ENCODE results near the gene PDZRN4. TPM values are rescaled to one million over a fixed set of nuclear protein-coding genes. Genes with fewer than 3 reads are reported as not detected.

PDZRN4 gene
- total RNA-seq, 2 donors from 2014 or later: 0.52 to 0.99 TPM

DNA sequence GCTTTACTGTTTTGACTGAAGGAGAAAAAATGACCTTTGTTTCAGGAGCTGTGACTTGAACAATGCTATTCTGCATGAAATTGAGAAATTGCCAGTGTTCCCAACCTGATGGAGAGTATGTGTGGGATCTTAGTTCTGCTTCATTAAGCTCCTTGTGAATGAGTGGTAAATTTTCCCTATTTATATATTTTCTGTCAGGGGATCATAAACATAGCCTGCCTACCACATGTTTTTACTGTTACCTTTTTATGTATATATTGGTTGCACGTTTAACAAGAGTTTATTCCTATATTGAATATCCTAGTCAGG, 271.7 kb downstream of the PDZRN4 start:
- H3K9me3 ChIP-seq: no peaks in the 10 kb centered on the region
- ATAC-seq: no peak
- no peak overlapping the region for H3K4me3 ChIP-seq
- H3K27me3 ChIP-seq: no peaks in the 10 kb centered on the region
- H3K36me3 ChIP-seq (replicated peaks in 1 of 2; ENCODE audit: insufficient read depth in 1 of 2, low read depth in 2 of 2): no peaks in the 10 kb centered on the region
- H3K27ac ChIP-seq: no peak overlapping the region
- H3K4me1 ChIP-seq: no peaks in the 10 kb centered on the region
- no peak for DNase-seq
- 55 to 64% methylated on average over 1 of the region's 1 CpG for WGBS, 2 donors
- TF ChIP-seq POLR2A (IDR thresholded peaks at IDR 0.05): no peak
- TF ChIP-seq, protein P1, sequence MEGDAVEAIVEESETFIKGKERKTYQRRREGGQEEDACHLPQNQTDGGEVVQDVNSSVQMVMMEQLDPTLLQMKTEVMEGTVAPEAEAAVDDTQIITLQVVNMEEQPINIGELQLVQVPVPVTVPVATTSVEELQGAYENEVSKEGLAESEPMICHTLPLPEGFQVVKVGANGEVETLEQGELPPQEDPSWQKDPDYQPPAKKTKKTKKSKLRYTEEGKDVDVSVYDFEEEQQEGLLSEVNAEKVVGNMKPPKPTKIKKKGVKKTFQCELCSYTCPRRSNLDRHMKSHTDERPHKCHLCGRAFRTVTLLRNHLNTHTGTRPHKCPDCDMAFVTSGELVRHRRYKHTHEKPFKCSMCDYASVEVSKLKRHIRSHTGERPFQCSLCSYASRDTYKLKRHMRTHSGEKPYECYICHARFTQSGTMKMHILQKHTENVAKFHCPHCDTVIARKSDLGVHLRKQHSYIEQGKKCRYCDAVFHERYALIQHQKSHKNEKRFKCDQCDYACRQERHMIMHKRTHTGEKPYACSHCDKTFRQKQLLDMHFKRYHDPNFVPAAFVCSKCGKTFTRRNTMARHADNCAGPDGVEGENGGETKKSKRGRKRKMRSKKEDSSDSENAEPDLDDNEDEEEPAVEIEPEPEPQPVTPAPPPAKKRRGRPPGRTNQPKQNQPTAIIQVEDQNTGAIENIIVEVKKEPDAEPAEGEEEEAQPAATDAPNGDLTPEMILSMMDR (IDR thresholded peaks at IDR 0.05): no peak
- intact Hi-C loops (cut with DNase I): no loop called here

DNA sequence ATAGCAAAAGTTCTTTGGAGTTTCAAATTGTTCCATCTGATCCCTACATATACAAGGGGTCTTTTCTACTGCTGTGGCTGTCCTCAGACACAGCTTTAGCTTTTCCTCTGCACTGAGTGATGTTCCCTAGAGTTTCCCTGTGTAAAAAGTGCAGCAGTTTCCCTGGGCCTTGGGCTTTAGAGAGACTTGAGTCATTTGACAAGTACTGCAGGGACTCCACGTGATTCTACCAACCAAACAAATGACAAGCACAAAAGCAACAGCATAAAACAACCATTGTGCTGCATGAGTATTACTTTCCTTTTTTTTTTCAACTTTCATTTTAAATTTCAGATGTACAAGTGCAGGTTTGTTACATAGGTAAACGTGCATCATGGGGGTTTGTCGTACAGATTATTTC, 272.8 kb downstream of the PDZRN4 start:
- no peaks in the 10 kb centered on the region for H3K4me1 ChIP-seq
- no peak overlapping the region for H3K4me3 ChIP-seq
- TF ChIP-seq POLR2A (IDR thresholded peaks at IDR 0.05): no peak
- TF ChIP-seq, protein P1 (IDR thresholded peaks at IDR 0.05): no peak
- DNase-seq (no peak), ATAC-seq (no peak)
- no peaks in the 10 kb centered on the region for H3K9me3 ChIP-seq
- no peaks in the 10 kb centered on the region for H3K36me3 ChIP-seq (replicated peaks in 1 of 2; ENCODE audit: insufficient read depth in 1 of 2, low read depth in 2 of 2)
- WGBS, 2 donors: 53 to 58% methylated on average over 3 of the region's 3 CpGs
- H3K27ac ChIP-seq: no peak overlapping the region
- no peaks in the 10 kb centered on the region for H3K27me3 ChIP-seq
- intact Hi-C loops (cut with DNase I): no loop called here

DNA sequence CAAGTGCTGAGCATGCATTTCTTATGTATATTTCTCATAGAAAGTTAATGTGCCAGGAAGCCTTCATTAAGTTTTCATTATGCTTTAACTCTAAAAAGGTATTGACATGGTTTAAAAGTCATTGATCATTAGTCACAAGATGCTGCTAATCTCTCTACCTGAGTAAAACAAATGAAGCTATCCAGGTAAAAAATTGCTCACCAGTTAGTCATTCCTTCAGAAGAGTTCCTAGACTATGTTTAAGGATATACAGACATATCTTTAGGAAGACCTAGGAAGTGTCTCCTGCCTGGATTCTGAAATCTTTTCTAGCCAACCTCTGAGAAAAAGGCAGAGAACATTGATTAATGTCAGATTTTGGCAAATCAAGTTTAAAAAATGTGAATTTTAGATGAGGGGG, 274.2 kb downstream of the PDZRN4 start:
- Histone ChIP-seq H3K4me1 (no peaks in the 10 kb centered on the region), H3K4me3 (no peak overlapping the region), H3K9me3 (no peaks in the 10 kb centered on the region), H3K27me3 (no peaks in the 10 kb centered on the region), H3K36me3 (replicated peaks in 1 of 2; ENCODE audit: insufficient read depth in 1 of 2, low read depth in 2 of 2) (no peaks in the 10 kb centered on the region), H3K27ac (no peak overlapping the region)
- no peak for ATAC-seq
- no peak for DNase-seq
- intact Hi-C loops (cut with DNase I): no loop called here
- TF ChIP-seq POLR2A (IDR thresholded peaks at IDR 0.05): no peak
- TF ChIP-seq, protein P1 (IDR thresholded peaks at IDR 0.05): no peak

DNA sequence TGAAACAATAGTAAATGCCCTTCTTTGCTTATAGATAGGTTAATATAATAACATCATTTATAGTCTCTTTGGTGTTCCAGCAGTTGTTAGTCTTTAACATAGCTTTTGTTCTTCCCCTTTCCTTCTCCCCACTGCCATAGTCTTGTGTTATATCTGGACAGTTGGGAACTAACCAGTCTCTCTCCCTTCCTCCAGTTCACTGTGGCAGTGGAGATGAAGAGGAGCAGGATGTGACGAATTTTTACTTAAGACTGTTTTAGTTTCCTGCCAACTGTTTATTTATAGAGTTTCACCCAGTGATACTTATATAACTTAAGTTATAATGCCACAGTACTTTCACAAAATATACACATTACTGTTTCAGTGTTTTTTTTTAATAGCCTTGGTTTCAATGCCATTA, 277.4 kb downstream of the PDZRN4 start:
- Histone ChIP-seq H3K4me1 (no peaks in the 10 kb centered on the region), H3K9me3 (no peaks in the 10 kb centered on the region), H3K27ac (no peak overlapping the region), H3K36me3 (replicated peaks in 1 of 2; ENCODE audit: insufficient read depth in 1 of 2, low read depth in 2 of 2) (no peaks in the 10 kb centered on the region), H3K4me3 (no peak overlapping the region), H3K27me3 (no peaks in the 10 kb centered on the region)
- DNase-seq: no peak
- intact Hi-C loops (cut with DNase I): no loop called here
- no peak for TF ChIP-seq POLR2A (IDR thresholded peaks at IDR 0.05)
- TF ChIP-seq, protein P1 (IDR thresholded peaks at IDR 0.05): no peak
- ATAC-seq: no peak
- 27% methylated on average over 1 of the region's 1 CpG for WGBS, 2 donors

DNA sequence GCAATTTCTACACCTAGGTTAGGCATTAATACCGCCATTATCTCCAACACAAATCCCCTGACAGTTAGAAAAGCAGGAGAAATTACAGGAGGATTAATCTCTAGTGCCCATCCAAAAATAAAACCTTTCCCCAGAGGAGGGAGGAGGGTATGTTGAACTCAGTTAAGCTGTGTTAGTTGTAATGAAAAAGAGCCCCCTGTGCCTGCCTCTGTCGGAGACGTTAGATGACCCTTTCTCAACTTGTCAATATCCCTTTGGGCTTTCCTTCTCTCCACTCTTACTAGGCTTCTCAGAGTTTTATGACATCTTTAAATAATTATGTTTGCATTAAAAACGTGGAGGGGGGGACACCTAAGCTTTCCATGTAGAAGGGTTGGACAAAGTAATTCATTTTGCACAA, 278.2 kb downstream of the PDZRN4 start:
- 40 to 43% methylated on average over 4 of the region's 4 CpGs for WGBS, 2 donors
- TF ChIP-seq, protein P1 (IDR thresholded peaks at IDR 0.05): no peak
- ATAC-seq (no peak), DNase-seq (no peak)
- H3K27ac ChIP-seq: no peak overlapping the region
- no peak overlapping the region for H3K4me3 ChIP-seq
- intact Hi-C loops (cut with DNase I): no loop called here
- no peaks in the 10 kb centered on the region for H3K9me3 ChIP-seq
- no peaks in the 10 kb centered on the region for H3K36me3 ChIP-seq (replicated peaks in 1 of 2; ENCODE audit: insufficient read depth in 1 of 2, low read depth in 2 of 2)
- H3K4me1 ChIP-seq: no peaks in the 10 kb centered on the region
- H3K27me3 ChIP-seq: no peaks in the 10 kb centered on the region
